Measurements from ENCODE around the gene SMAD6. TPM values are rescaled to one million over a fixed set of nuclear protein-coding genes. Genes with fewer than 3 reads are reported as not detected.

Gene SMAD6
- total and polyA plus RNA-seq, 2 experiments from 2014 or later = 1.6 to 15.7 TPM

- TF ChIP-seq CTCF (conservative IDR thresholded peaks at IDR 0.05; ENCODE audit: low read depth in 2 of 2) (no peak), REST (IDR thresholded peaks at IDR 0.05; ENCODE audit: unreplicated experiment) (no peak), POLR2AphosphoS5 (IDR thresholded peaks at IDR 0.05; ENCODE audit: low read depth) (no peak)
Observed at GRCh38 chr15:66775127-66776105, 73.4 kb downstream of the SMAD6 start (continued).

GRCh38 chr15:66777054-66777453 lies 75.0 kb downstream of the SMAD6 start:
- Histone ChIP-seq H3K79me2 (replicated peaks; ENCODE audit: insufficient read depth) (no peaks in the 10 kb centered on the region), H4K20me1 (replicated peaks; ENCODE audit: insufficient read depth) (no peaks in the 10 kb centered on the region), H3K4me3 (no peak overlapping the region), H3F3A (replicated peaks; ENCODE audit: low read depth) (peaks cover 7% of the 10 kb centered on the region), H3K4me1 (ENCODE audit: insufficient read depth) (peaks cover 22% of the 10 kb centered on the region), H2AFZ (no peak overlapping the region), H3K36me3 (ENCODE audit: insufficient read depth) (no peaks in the 10 kb centered on the region), H3K9me2 (ENCODE audit: insufficient read depth) (no peaks in the 10 kb centered on the region), H3K27me3 (ENCODE audit: insufficient read depth) (no peaks in the 10 kb centered on the region), H3K4me2 (no peak overlapping the region), H3K27ac (ENCODE audit: low read depth) (no peak overlapping the region)
- ATAC-seq = no peak
- no peaks in the 10 kb centered on the region for H3K9me3 Mint-ChIP-seq
- DNase-seq (ENCODE audit: low spot score) = no peak
- H3K4me1 Mint-ChIP-seq = peaks cover 31% of the 10 kb centered on the region
- no peaks in the 10 kb centered on the region for H3K36me3 Mint-ChIP-seq (ENCODE audit: low read depth)
- no peak overlapping the region for H3K4me3 Mint-ChIP-seq
- no peak overlapping the region for H3K27ac Mint-ChIP-seq
- H3K27me3 Mint-ChIP-seq (ENCODE audit: insufficient read depth, low read depth, poor library complexity) = peaks cover 7% of the 10 kb centered on the region
- TF ChIP-seq NANOG (IDR thresholded peaks at IDR 0.05; ENCODE audit: borderline replicate concordance) (no peak), JUNB (IDR thresholded peaks at IDR 0.05; ENCODE audit: unreplicated experiment) (no peak), REST (IDR thresholded peaks at IDR 0.05; ENCODE audit: unreplicated experiment) (no peak), POLR2AphosphoS5 (IDR thresholded peaks at IDR 0.05; ENCODE audit: low read depth) (no peak), ZNF114 (CRISPR knock-in tag; IDR thresholded peaks at IDR 0.05) (no peak), EZH2 (IDR thresholded peaks at IDR 0.05; ENCODE audit: low read depth, unreplicated experiment) (no peak), CTCF (conservative IDR thresholded peaks at IDR 0.05; ENCODE audit: low read depth in 2 of 2) (no peak), ETS1 (IDR thresholded peaks at IDR 0.05) (no peak), STAT1 (IDR thresholded peaks at IDR 0.05; ENCODE audit: unreplicated experiment) (no peak)
